HEK293 (cell line): ENCODE results near the gene DNAJC6.
A peak's percentile ranks its signal among the peaks of the same experiment; 100 is the strongest.

Source experiments
- CTCF ChIA-PET: fragments of 350-600 bp; formaldehyde crosslinking; extraction: SDS; loops from one replicate; lab custom pipeline; 2021; ENCODE audit warnings: antibody characterized with exemption; lab: Yijun Ruan, JAX
- POLR2A ChIA-PET: fragments of 300-600 bp; formaldehyde crosslinking; extraction: SDS; loops from one replicate; lab custom pipeline; 2020; ENCODE audit warnings: antibody characterized with exemption, inconsistent platforms; lab: Yijun Ruan, JAX
- H3K27ac ChIP-seq: fragments of 200-500 bp; sonication (Bioruptor generic); 2 replicates; pipeline ENCODE4 v1.5.1; 2014; ENCODE audit warnings: low read depth, low read length, control low read depth, inconsistent platforms; ENCODE audit errors: extremely low read depth
- H3K36me3 ChIP-seq, 2 experiments: fragments of 200-500 bp in 1 of 2; sonication (Bioruptor generic) in 1 of 2; 1 replicate in 1 of 2; 2 replicates in 1 of 2; pipeline ENCODE4 v1.5.1; 2014 to 2017; ENCODE audit warnings: inconsistent platforms in 2 of 2, low read length in 2 of 2; ENCODE audit not compliant: control insufficient read depth in 2 of 2, insufficient read depth in 1 of 2
- H3K4me1 ChIP-seq: fragments of 200-500 bp; sonication (Bioruptor generic); 2 replicates; pipeline ENCODE4 v1.5.1; 2014; ENCODE audit warnings: mild to moderate bottlenecking, low read length, inconsistent platforms; ENCODE audit not compliant: control insufficient read depth, insufficient read depth
- H3K4me3 ChIP-seq: 2 replicates; pipeline ENCODE4 v1.5.1; 2011; ENCODE audit warnings: low read depth, mild to moderate bottlenecking, control low read depth, low read length, moderate library complexity
- H3K9me3 ChIP-seq: fragments of 200-500 bp; sonication (Bioruptor generic); 2 replicates; pipeline ENCODE4 v1.5.1; 2014; ENCODE audit warnings: low read depth, low read length, inconsistent platforms; ENCODE audit not compliant: control insufficient read depth, insufficient read depth
- BCL11A ChIP-seq: fragments of 450-650 bp; formaldehyde crosslinking; IDR thresholded peaks from 2 replicates; pipeline ENCODE4 v1.5.1; 2016; ENCODE audit warnings: low read depth, missing biosample characterization, missing genetic modification characterization
- GFI1B ChIP-seq: fragments of 450-650 bp; formaldehyde crosslinking; IDR thresholded peaks from 2 replicates; pipeline ENCODE4 v1.5.1; 2016; ENCODE audit warnings: missing biosample characterization, missing genetic modification characterization
- KLF10 ChIP-seq: fragments of 450-650 bp; IDR thresholded peaks from 2 replicates; pipeline ENCODE4 v1.5.1; 2018; ENCODE audit warnings: missing biosample characterization, mild to moderate bottlenecking, missing genetic modification characterization
- PBX3 ChIP-seq: sonication (generic); formaldehyde crosslinking; IDR thresholded peaks from 2 replicates; pipeline ENCODE4 v1.8.1; 2022; ENCODE audit warnings: mild to moderate bottlenecking, moderate library complexity, missing genetic modification reagents
- PRDM1 ChIP-seq: fragments of 450-650 bp; formaldehyde crosslinking; IDR thresholded peaks from 2 replicates; pipeline ENCODE4; 2016; ENCODE audit warnings: missing biosample characterization, missing genetic modification characterization
- SP2 ChIP-seq: fragments of 450-650 bp; formaldehyde crosslinking; IDR thresholded peaks from 2 replicates; pipeline ENCODE4 v1.5.1; 2016; ENCODE audit warnings: missing biosample characterization, missing genetic modification characterization
- ZBTB44 ChIP-seq: fragments of 450-650 bp; IDR thresholded peaks from 2 replicates; pipeline ENCODE4 v1.5.1; 2018; ENCODE audit warnings: missing biosample characterization, mild to moderate bottlenecking, missing genetic modification characterization
- ZIC2 ChIP-seq: fragments of 450-650 bp; formaldehyde crosslinking; IDR thresholded peaks from 2 replicates; pipeline ENCODE4 v1.5.1; 2016; ENCODE audit warnings: missing biosample characterization, missing genetic modification characterization
- ZNF169 ChIP-seq: fragments of 450-650 bp; formaldehyde crosslinking; IDR thresholded peaks from 2 replicates; pipeline ENCODE4 v1.5.1; 2016; ENCODE audit warnings: missing biosample characterization, missing genetic modification characterization
- ZNF18 ChIP-seq: fragments of 450-650 bp; formaldehyde crosslinking; IDR thresholded peaks from 2 replicates; pipeline ENCODE4 v1.5.1; 2016; ENCODE audit warnings: missing biosample characterization, missing genetic modification characterization
- ZNF391 ChIP-seq: fragments of 450-650 bp; formaldehyde crosslinking; IDR thresholded peaks from 2 replicates; pipeline ENCODE4 v1.5.1; 2016; ENCODE audit warnings: low read depth, missing biosample characterization, missing genetic modification characterization, borderline replicate concordance
- ZNF416 ChIP-seq: fragments of 450-650 bp; formaldehyde crosslinking; IDR thresholded peaks from 2 replicates; pipeline ENCODE4 v1.5.1; 2016; ENCODE audit warnings: missing biosample characterization, missing genetic modification characterization
- ZNF426 ChIP-seq: fragments of 450-650 bp; formaldehyde crosslinking; IDR thresholded peaks from 2 replicates; pipeline ENCODE4 v1.5.1; 2017; ENCODE audit warnings: missing biosample characterization, missing genetic modification characterization, mild to moderate bottlenecking, inconsistent platforms, moderate library complexity
- ZNF548 ChIP-seq: fragments of 450-650 bp; formaldehyde crosslinking; IDR thresholded peaks from 2 replicates; pipeline ENCODE4 v1.5.1; 2016; ENCODE audit warnings: missing biosample characterization, missing genetic modification characterization
- ZNF585B ChIP-seq: fragments of 450-650 bp; formaldehyde crosslinking; IDR thresholded peaks from 2 replicates; pipeline ENCODE4 v1.5.1; 2016; ENCODE audit warnings: missing biosample characterization, missing genetic modification characterization
- ZNF600 ChIP-seq: fragments of 450-650 bp; formaldehyde crosslinking; IDR thresholded peaks from 2 replicates; pipeline ENCODE4 v1.5.1; 2016; ENCODE audit warnings: missing biosample characterization, missing genetic modification characterization
- ZNF610 ChIP-seq: fragments of 450-650 bp; formaldehyde crosslinking; IDR thresholded peaks from 2 replicates; pipeline ENCODE4 v1.5.1; 2016; ENCODE audit warnings: missing biosample characterization, missing genetic modification characterization, borderline replicate concordance
- ZNF626 ChIP-seq: fragments of 450-650 bp; sonication (Bioruptor Pico); formaldehyde crosslinking; IDR thresholded peaks from 2 replicates; pipeline ENCODE4 v1.5.1; 2018; ENCODE audit warnings: missing biosample characterization, missing genetic modification characterization, inconsistent platforms
- ZNF629 ChIP-seq: fragments of 450-650 bp; formaldehyde crosslinking; IDR thresholded peaks from 2 replicates; pipeline ENCODE4 v1.5.1; 2017; ENCODE audit warnings: missing biosample characterization, missing genetic modification characterization
- ZNF639 ChIP-seq: fragments of 450-650 bp; formaldehyde crosslinking; IDR thresholded peaks from 2 replicates; pipeline ENCODE4 v1.5.1; 2016; ENCODE audit warnings: missing biosample characterization, missing genetic modification characterization
- ZNF777 ChIP-seq: fragments of 450-650 bp; formaldehyde crosslinking; IDR thresholded peaks from 2 replicates; pipeline ENCODE4 v1.5.1; 2017; ENCODE audit warnings: missing biosample characterization, missing genetic modification characterization, borderline replicate concordance
- ZNF791 ChIP-seq: fragments of 450-650 bp; formaldehyde crosslinking; IDR thresholded peaks from 2 replicates; pipeline ENCODE4 v1.5.1; 2016; ENCODE audit warnings: missing biosample characterization, missing genetic modification characterization
- ZNF792 ChIP-seq: fragments of 450-650 bp; formaldehyde crosslinking; IDR thresholded peaks from 2 replicates; pipeline ENCODE4 v1.5.1; 2016; ENCODE audit warnings: missing biosample characterization, missing genetic modification characterization

Gene DNAJC6

GRCh38 chr1:65310078-65310587 lies 790 bp downstream of the DNAJC6 start (continued):
- TF ChIP-seq PBX3 (CRISPR knock-in tag) (no peak), GFI1B (tag by site-specific recombination) (no peak), ZNF600 (tag by site-specific recombination) (no peak), SP2 (tag by site-specific recombination) (no peak), ZNF585B (tag by site-specific recombination) (no peak), ZIC2 (tag by site-specific recombination) (no peak), ZNF416 (tag by site-specific recombination) (no peak), KLF10 (tag by site-specific recombination) (0 out of 2 replicates have a peak, but pooled peaks have one; percentile 14), PRDM1 (tag by site-specific recombination) (peak; percentile 70), BCL11A (tag by site-specific recombination) (no peak)

GRCh38 chr1:65311760-65312159 lies 2.4 kb downstream of the DNAJC6 start:
- peaks cover 6% of the 10 kb centered on the region; the same call in 1 of the 2 replicates for H3K4me1 ChIP-seq
- H3K9me3 ChIP-seq: no peaks in the 10 kb centered on the region
- ChIA-PET POLR2A (no interaction called here), CTCF (interaction anchor here (0.7 kb wide), 1 partner anchor 32 kb away, joined by 3 read pairs; no protein-coding TSS in a partner anchor)
- H3K4me3 ChIP-seq: no peak overlapping the region
- no peak overlapping the region for H3K27ac ChIP-seq
- TF ChIP-seq ZNF391 (tag by site-specific recombination): no peak
- no peak for TF ChIP-seq ZNF169
- no peak for TF ChIP-seq ZNF610
- no peak for TF ChIP-seq ZNF639 (tag by site-specific recombination)
- TF ChIP-seq ZNF629: no peak
- TF ChIP-seq ZNF791 (tag by site-specific recombination): no peak
- no peak for TF ChIP-seq ZNF18
- TF ChIP-seq ZNF777 (tag by site-specific recombination): no peak
- no peak for TF ChIP-seq ZNF792 (tag by site-specific recombination)
- no peak for TF ChIP-seq ZNF548 (tag by site-specific recombination)
- TF ChIP-seq ZNF626: no peak
- no peak for TF ChIP-seq ZBTB44 (tag by site-specific recombination)
- no peak for TF ChIP-seq ZNF426 (tag by site-specific recombination)
- H3K36me3 ChIP-seq: no peaks in the 10 kb centered on the region
